Sigmoid colon (tissue), 4 donors: Measurements from ENCODE around the gene C5orf22.

ENCODE experiments used
- CTCF ChIP-seq, 4 experiments: fragments of 450-650 bp in 3 of 4; fragments of 200-600 bp in 1 of 4; IDR thresholded peaks; one replicate each; pipeline ENCODE4 v1.5.1; 2016 to 2019; ENCODE audit warnings: antibody characterized with exemption in 4 of 4, mild to moderate bottlenecking in 3 of 4, moderate library complexity in 2 of 4
- EP300 ChIP-seq, 4 donors: sonication (generic); formaldehyde crosslinking; IDR thresholded peaks; one replicate each; pipeline ENCODE4 v1.6.1; 2017; ENCODE audit warnings: antibody characterized with exemption in 4 of 4
- POLR2AphosphoS5 ChIP-seq, 4 donors: sonication (generic); formaldehyde crosslinking; IDR thresholded peaks; one replicate each; pipeline ENCODE4 v1.6.1; 2017; ENCODE audit warnings: antibody characterized with exemption in 4 of 4

- TF ChIP-seq CTCF (IDR thresholded peaks at IDR 0.05): no peak
- TF ChIP-seq POLR2AphosphoS5 (IDR thresholded peaks at IDR 0.05): no peak
- TF ChIP-seq EP300 (IDR thresholded peaks at IDR 0.05): no peak
Observed at GRCh38 chr5:31536873-31537272, 4.8 kb downstream of the C5orf22 start.
